RWPE2 (cell line): Measurements from ENCODE around the gene LSG1.

ENCODE experiments used
- ATAC-seq: fragments of 200-7000 bp; cut with Tn5 transposase; 3 replicates; pipeline ENCODE4 v1.9.1; 2021; ENCODE audit warnings: low read depth
- DNase-seq: peaks from one replicate; pipeline ENCODE4 v3.0.0-alpha.2; 2020; ENCODE audit warnings: low spot score
- H3K27ac ChIP-seq: fragments of 450-650 bp; 2 replicates; pipeline ENCODE4 v1.5.1; 2017; ENCODE audit warnings: mild to moderate bottlenecking; ENCODE audit not compliant: poor library complexity, severe bottlenecking
- H3K27me3 ChIP-seq: fragments of 250-450 bp; sonication (Bioruptor Pico); 2 replicates; pipeline ENCODE4 v1.5.1; 2021; ENCODE audit warnings: mild to moderate bottlenecking, moderate library complexity; ENCODE audit not compliant: insufficient read depth, poor library complexity, severe bottlenecking
- H3K36me3 ChIP-seq: fragments of 250-450 bp; sonication (Bioruptor Pico); 2 replicates; pipeline ENCODE4 v1.5.1; 2020; ENCODE audit warnings: low read depth, mild to moderate bottlenecking, moderate library complexity
- H3K4me1 ChIP-seq: fragments of 250-450 bp; sonication (Bioruptor Pico); 2 replicates; pipeline ENCODE4 v1.5.1; 2021; ENCODE audit warnings: mild to moderate bottlenecking, moderate library complexity; ENCODE audit not compliant: insufficient read depth, poor library complexity, severe bottlenecking
- H3K4me3 ChIP-seq: fragments of 250-450 bp; sonication (Bioruptor Pico); 2 replicates; pipeline ENCODE4 v1.5.1; 2021; ENCODE audit warnings: mild to moderate bottlenecking, moderate library complexity; ENCODE audit not compliant: severe bottlenecking
- H3K9me3 ChIP-seq: fragments of 250-450 bp; sonication (Bioruptor Pico); 2 replicates; pipeline ENCODE4 v1.5.1; 2021; ENCODE audit warnings: mild to moderate bottlenecking, moderate library complexity; ENCODE audit not compliant: severe bottlenecking
- TF ChIP-seq, protein P1 (sequence below): fragments of 450-650 bp; IDR thresholded peaks from one replicate; pipeline ENCODE4 v1.5.1; 2017; ENCODE audit warnings: mild to moderate bottlenecking, moderate library complexity; ENCODE audit not compliant: poor library complexity, severe bottlenecking

LSG1 gene

DNA sequence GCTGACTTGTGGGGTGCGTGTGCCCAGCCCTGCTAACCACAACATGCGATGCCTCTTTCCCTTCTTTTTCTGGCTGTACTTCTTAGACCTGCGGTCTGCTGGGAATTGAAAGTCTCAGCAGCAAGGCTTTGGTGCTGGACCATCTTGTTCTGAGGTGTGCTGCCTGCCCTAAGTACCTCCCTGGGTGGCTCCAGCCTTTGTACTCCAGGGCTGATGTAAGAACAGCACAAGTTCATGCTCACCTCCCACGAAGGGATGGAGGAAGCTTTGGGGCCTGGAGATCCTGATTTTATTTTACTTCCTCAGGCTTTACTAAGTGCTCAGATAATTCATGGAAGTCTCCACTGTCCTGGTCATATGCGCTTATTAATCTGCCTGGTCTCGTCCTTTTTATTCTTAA, 42.6 kb upstream of the LSG1 start:
- H3K4me1 ChIP-seq: peaks cover 15% of the 10 kb centered on the region
- no peaks in the 10 kb centered on the region for H3K9me3 ChIP-seq
- H3K27ac ChIP-seq: peak overlapping the region; percentile 7
- H3K4me3 ChIP-seq: no peak overlapping the region
- no peaks in the 10 kb centered on the region for H3K27me3 ChIP-seq
- TF ChIP-seq, protein P1, sequence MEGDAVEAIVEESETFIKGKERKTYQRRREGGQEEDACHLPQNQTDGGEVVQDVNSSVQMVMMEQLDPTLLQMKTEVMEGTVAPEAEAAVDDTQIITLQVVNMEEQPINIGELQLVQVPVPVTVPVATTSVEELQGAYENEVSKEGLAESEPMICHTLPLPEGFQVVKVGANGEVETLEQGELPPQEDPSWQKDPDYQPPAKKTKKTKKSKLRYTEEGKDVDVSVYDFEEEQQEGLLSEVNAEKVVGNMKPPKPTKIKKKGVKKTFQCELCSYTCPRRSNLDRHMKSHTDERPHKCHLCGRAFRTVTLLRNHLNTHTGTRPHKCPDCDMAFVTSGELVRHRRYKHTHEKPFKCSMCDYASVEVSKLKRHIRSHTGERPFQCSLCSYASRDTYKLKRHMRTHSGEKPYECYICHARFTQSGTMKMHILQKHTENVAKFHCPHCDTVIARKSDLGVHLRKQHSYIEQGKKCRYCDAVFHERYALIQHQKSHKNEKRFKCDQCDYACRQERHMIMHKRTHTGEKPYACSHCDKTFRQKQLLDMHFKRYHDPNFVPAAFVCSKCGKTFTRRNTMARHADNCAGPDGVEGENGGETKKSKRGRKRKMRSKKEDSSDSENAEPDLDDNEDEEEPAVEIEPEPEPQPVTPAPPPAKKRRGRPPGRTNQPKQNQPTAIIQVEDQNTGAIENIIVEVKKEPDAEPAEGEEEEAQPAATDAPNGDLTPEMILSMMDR: no peak
- ATAC-seq (no peak), DNase-seq (no peak)
- no peaks in the 10 kb centered on the region for H3K36me3 ChIP-seq

GRCh38 chr3:194714137-194714455, 42.1 kb upstream of the LSG1 start:
- peaks cover 15% of the 10 kb centered on the region for H3K4me1 ChIP-seq
- H3K27me3 ChIP-seq: no peaks in the 10 kb centered on the region
- TF ChIP-seq, protein P1: no peak
- DNase-seq: no peak
- H3K4me3 ChIP-seq: no peak overlapping the region
- no peak for ATAC-seq
- H3K36me3 ChIP-seq: no peaks in the 10 kb centered on the region
- no peak overlapping the region for H3K27ac ChIP-seq
- no peaks in the 10 kb centered on the region for H3K9me3 ChIP-seq

DNA sequence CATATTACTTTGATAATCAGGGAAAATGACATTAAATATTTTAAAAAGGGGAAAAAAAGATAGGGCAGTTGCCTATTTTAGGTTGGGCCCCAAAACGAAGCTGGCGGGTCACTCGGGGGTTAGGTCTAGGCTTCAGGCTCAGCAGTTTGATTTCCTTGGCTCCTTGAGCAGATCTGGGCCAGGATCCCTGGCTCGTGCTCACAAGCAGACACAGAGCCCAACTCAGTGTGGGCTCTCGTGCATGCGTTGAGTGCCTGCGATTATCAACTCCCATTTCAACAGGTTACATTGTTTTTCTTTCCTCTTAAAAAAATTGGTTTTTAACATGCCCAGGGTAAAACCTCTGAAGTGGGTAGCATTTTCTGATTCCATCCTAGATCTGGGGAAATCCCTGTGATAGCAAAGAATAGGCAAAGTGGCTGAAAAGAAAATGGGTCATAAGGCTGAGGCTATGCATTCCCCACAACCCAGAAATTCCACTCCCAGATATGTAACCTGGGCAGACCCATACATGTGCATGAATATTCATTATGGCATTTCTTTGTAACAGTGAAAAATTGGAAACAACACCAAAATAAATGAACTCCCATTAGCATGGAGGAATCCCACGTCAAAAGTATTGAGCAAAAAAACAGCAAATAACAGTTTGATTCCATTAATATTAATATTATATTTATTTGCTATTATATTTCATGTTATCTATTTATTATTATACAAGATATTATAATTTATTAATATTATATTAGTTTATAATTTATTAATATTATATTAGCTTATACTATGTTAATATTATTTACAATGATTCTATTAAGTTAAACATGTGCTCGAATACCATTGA, 41.5 kb upstream of the LSG1 start:
- TF ChIP-seq, protein P1: no peak
- H3K27ac ChIP-seq: no peak overlapping the region
- H3K4me3 ChIP-seq: no peak overlapping the region
- no peaks in the 10 kb centered on the region for H3K36me3 ChIP-seq
- ATAC-seq: no peak
- no peaks in the 10 kb centered on the region for H3K27me3 ChIP-seq
- H3K9me3 ChIP-seq: no peaks in the 10 kb centered on the region
- peaks cover 15% of the 10 kb centered on the region for H3K4me1 ChIP-seq
- no peak for DNase-seq

DNA sequence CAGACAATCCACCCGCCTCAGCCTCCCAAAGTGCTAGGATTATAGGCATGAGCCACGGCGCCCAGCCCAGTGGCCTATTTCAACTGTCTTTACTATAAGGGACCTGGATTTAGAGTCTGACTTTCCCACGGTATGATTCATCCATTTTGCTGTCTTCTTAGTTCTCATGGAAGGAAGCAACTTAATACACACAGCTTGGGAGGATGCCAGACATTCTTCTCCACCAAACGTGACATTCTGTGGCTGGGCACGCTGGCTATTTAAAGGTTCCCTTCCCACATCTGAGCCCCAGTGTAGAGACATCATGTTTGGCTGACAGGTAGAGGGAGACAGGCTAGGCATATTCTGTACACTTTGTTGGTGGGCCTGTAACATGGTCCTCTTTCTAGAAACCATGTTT, 39.9 kb upstream of the LSG1 start:
- no peaks in the 10 kb centered on the region for H3K27me3 ChIP-seq
- no peak overlapping the region for H3K27ac ChIP-seq
- no peaks in the 10 kb centered on the region for H3K36me3 ChIP-seq
- peaks cover 15% of the 10 kb centered on the region for H3K4me1 ChIP-seq
- no peaks in the 10 kb centered on the region for H3K9me3 ChIP-seq
- no peak overlapping the region for H3K4me3 ChIP-seq
- TF ChIP-seq, protein P1: no peak
- ATAC-seq (peak; percentile 72), DNase-seq (peak; percentile 77)

DNA sequence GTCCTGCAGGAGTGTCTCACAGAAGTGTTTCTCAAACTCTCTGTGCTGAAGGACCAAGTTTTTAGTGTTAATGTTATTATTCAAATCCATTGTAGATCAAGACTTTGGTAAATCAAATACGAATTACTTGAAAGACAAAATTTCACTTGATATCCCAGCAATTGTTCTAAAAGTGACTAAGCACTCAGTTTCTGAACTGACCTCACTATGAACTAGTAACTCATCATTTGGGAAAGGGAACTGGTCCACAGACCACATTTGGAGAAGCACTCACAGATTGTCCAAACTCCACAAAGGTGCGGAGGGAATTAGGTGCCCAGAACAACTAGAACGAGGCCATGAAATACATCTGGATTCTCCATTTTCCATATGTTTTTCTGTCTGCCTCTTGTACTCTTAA, 39.3 kb upstream of the LSG1 start:
- Histone ChIP-seq H3K27ac (no peak overlapping the region), H3K9me3 (no peaks in the 10 kb centered on the region), H3K4me1 (peaks cover 15% of the 10 kb centered on the region), H3K4me3 (no peak overlapping the region), H3K27me3 (no peaks in the 10 kb centered on the region), H3K36me3 (no peaks in the 10 kb centered on the region)
- DNase-seq: no peak
- TF ChIP-seq, protein P1: no peak
- no peak for ATAC-seq
